Right lobe of liver (tissue), 6 donors: ENCODE measurements around the gene C2orf49. TPM values are rescaled to one million over a fixed set of nuclear protein-coding genes. Genes with fewer than 3 reads are reported as not detected.
A peak's percentile ranks its signal among the peaks of the same experiment; 100 is the strongest.

Experiments used
- ATAC-seq, 4 donors: fragments of 200-7000 bp; cut with Tn5 transposase; one replicate each; pipeline ENCODE4 v1.9.1; 2020; ENCODE audit warnings: mild to moderate bottlenecking in 4 of 4, moderate library complexity in 4 of 4
- DNase-seq, 3 donors: peaks; one replicate each; pipeline ENCODE4 v3.0.0-alpha.2; 2020
- H3K27ac ChIP-seq, 3 donors: fragments of 200-600 bp; one replicate each; pipeline ENCODE4 v1.8.0; 2022
- H3K27me3 ChIP-seq, 2 donors: fragments of 200-600 bp; one replicate each; pipeline ENCODE4 v1.8.0; 2022
- H3K36me3 ChIP-seq, 4 donors: fragments of 200-600 bp; sonication (generic) in 1 of 4; one replicate each; pipeline versions ENCODE4 v1.5.1 to v1.8.0; 2017 to 2022; ENCODE audit warnings: control low read depth in 1 of 4
- H3K4me1 ChIP-seq, 4 donors: fragments of 200-600 bp; sonication (generic) in 1 of 4; one replicate each; pipeline versions ENCODE4 v1.5.1 to v1.8.0; 2017 to 2022; ENCODE audit warnings: control low read depth in 1 of 4
- H3K4me3 ChIP-seq, 3 donors: fragments of 200-600 bp; one replicate each; pipeline ENCODE4 v1.8.0; 2022
- H3K9me3 ChIP-seq, 4 donors: fragments of 200-600 bp; sonication (generic) in 1 of 4; one replicate each; pipeline versions ENCODE4 v1.5.1 to v1.8.0; 2017 to 2022; ENCODE audit warnings: control low read depth in 1 of 4
- POLR2A ChIP-seq: fragments of 450-650 bp; IDR thresholded peaks from one replicate; pipeline ENCODE4 v1.6.1; 2017; ENCODE audit warnings: antibody characterized with exemption, mild to moderate bottlenecking
- WGBS: methylation state at CpG from one replicate; pipeline ENCODE4 v1.1.6; 2018; ENCODE audit warnings: low coverage, low lambda C conversion rate; ENCODE audit not compliant: insufficient coverage; ENCODE audit errors: missing lambda C conversion rate; 5-methylcytosine and 5-hydroxymethylcytosine counted together
- intact Hi-C, 2 donors: fragments of 100-400 bp; cut with DNase I; formaldehyde crosslinking; loops; one replicate each; pipeline versions ENCODE4 v1.11.2 to v1.14.1; 2022
- total RNA-seq, 6 experiments: library from RNA; depleted of rRNA in 2 of 6; stranded (reverse); fragments of >200 nt in 2 of 6; fragmentation: NEBNext Ultra II Directional in 3 of 6; extraction: Animal tissue kit (Norgen Biotek cat#: 25700) in 3 of 6; gene quantifications; one replicate each; pipeline versions ENCODE4 v1.1.0 to v1.2.4, GENCODE V29; 2016 to 2023
- TF ChIP-seq, protein P1 (sequence below), 4 donors: fragments of 200-600 bp in 3 of 4; fragments of 450-650 bp in 1 of 4; IDR thresholded peaks; one replicate each; pipeline versions ENCODE4 v1.5.1 to v1.8.0; 2016 to 2022; ENCODE audit warnings: antibody characterized with exemption in 4 of 4, mild to moderate bottlenecking in 2 of 4
- donor health status: DM: no; HTN: yes; CAD: no.
- donor health status: DM: no; HTN: no; CAD: no.
- donor health status: DM: no; HTN: no; CAD: no.
- donor health status: DM: no; HTN: yes; CAD: no.
- donor health status: DM: no; HTN: yes; CAD: no.

C2orf49 gene
- total RNA-seq, 6 experiments from 2014 or later, result 3.9 to 7.4 (median 6.4) TPM

DNA sequence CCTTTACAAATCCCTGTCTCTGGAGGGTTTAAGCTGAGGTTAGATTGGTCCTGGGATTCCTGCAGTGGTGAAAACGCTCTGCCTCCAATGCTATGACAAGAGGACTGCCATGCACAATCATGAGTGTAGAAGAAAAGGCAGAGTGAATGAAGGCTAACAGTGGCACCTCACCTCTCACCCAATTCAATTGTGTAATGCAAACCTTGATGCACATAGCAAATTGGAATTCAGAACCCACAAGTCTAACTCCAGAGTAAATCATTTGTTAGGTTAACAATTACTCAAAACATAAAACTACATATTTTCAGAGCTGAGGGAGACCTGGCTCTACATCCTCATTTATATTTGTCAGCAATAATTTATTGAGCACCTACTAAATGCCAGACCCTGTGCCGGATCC, 9.7 kb upstream of the C2orf49 start:
- ATAC-seq (no peak), DNase-seq (no peak)
- Histone ChIP-seq H3K4me1 (peaks cover 0 to 10% (median 4%) of the 10 kb centered on the region in 4 donors), H3K36me3 (no peaks in the 10 kb centered on the region), H3K9me3 (no peaks in the 10 kb centered on the region), H3K27me3 (no peaks in the 10 kb centered on the region), H3K4me3 (no peak overlapping the region), H3K27ac (no peak overlapping the region)
- TF ChIP-seq, protein P1, sequence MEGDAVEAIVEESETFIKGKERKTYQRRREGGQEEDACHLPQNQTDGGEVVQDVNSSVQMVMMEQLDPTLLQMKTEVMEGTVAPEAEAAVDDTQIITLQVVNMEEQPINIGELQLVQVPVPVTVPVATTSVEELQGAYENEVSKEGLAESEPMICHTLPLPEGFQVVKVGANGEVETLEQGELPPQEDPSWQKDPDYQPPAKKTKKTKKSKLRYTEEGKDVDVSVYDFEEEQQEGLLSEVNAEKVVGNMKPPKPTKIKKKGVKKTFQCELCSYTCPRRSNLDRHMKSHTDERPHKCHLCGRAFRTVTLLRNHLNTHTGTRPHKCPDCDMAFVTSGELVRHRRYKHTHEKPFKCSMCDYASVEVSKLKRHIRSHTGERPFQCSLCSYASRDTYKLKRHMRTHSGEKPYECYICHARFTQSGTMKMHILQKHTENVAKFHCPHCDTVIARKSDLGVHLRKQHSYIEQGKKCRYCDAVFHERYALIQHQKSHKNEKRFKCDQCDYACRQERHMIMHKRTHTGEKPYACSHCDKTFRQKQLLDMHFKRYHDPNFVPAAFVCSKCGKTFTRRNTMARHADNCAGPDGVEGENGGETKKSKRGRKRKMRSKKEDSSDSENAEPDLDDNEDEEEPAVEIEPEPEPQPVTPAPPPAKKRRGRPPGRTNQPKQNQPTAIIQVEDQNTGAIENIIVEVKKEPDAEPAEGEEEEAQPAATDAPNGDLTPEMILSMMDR (IDR thresholded peaks at IDR 0.05), result no peak
- TF ChIP-seq POLR2A, result no peak
- intact Hi-C loops, result no loop called here
- WGBS, result 56% methylated on average over 2 of the region's 2 CpGs

DNA sequence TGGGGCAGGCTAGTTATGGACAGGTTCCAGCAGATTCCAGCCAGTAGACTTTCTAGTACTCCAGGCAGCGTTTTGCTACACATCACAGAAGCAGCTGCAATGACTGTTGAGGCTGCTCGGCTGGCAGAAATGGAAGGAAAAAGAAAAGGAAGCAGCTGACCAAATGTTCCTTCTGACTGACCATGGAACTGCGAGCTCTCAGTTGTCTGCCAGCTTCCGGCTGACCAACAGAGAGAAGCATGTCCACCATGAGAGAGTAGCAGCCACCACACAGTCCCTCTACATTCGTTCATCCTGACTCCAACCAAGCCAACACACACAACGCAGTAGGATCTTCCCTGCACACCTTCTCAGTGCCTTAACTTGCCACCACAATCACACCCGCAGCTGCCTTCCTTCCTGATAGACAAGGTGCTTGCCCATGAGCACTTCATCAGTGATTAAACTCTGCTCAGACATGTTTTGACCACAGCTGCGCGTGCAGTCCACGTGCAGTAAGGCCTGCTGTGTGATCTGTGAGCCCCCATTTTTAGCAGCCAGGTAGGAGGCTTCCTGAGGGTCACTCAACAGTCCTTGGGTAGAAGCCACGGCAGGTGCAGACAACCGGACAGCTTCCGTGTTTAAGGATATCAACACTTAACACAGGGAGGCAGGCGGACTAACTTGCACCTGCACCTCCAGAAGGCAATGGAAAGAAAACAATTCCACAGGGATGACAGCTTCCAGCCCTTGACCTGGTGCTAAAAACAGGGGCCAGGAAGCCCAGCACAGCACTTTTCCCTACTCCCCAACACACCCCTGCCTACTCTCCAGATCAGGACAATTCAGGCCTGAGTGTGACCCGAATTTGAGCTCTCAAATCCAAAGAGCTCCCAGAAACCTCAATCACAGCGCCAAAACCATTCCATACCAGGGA, 8.8 kb upstream of the C2orf49 start:
- intact Hi-C loops, result no loop called here
- Histone ChIP-seq H3K27me3 (no peaks in the 10 kb centered on the region), H3K27ac (peak overlapping the region; percentile 41 to 67 (median 52)), H3K4me3 (peak overlapping the region; percentile 44 to 74 (median 56)), H3K9me3 (no peaks in the 10 kb centered on the region), H3K4me1 (peaks cover 0 to 10% (median 4%) of the 10 kb centered on the region in 4 donors), H3K36me3 (no peaks in the 10 kb centered on the region)
- 22% methylated on average over 13 of the region's 16 CpGs for whole genome bisulfite sequencing
- ATAC-seq, result peak; percentile 6 to 35 (median 18)
- no peak for DNase-seq
- TF ChIP-seq POLR2A, result peak; percentile 8
- TF ChIP-seq, protein P1 (IDR thresholded peaks at IDR 0.05), result no peak

DNA sequence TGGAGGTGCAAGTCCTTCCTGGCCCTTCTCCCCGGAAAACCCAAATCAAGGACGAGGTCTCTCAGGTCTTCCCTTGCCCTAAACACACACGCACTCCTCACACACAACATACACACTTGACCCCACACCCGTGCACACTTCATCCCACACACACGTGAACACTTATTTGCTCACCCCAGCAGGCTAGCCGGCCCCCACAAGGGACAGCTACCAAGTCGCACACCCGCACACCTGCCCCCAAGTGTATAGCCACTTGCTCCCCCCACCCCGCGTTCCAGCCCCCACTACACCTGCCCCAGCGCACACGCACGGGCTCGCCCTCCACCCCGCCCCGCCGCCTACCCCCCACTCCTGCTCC, 8.2 kb upstream of the C2orf49 start:
- Histone ChIP-seq H3K36me3 (peaks cover 0 to 2% (median 0%) of the 10 kb centered on the region in 4 donors), H3K4me1 (peaks cover 0 to 10% (median 4%) of the 10 kb centered on the region in 4 donors), H3K4me3 (peak overlapping the region; percentile 44 to 74 (median 56)), H3K27me3 (no peaks in the 10 kb centered on the region), H3K27ac (peak overlapping the region; percentile 41 to 67 (median 52)), H3K9me3 (no peaks in the 10 kb centered on the region)
- ATAC-seq (peak; percentile 12 to 37 (median 24)), DNase-seq (peak in 1 of 3 donors; percentile 36)
- no peak for TF ChIP-seq POLR2A
- TF ChIP-seq, protein P1 (IDR thresholded peaks at IDR 0.05), result no peak
- intact Hi-C loops, result no loop called here
- 0% methylated on average over 17 of the region's 17 CpGs for WGBS

DNA sequence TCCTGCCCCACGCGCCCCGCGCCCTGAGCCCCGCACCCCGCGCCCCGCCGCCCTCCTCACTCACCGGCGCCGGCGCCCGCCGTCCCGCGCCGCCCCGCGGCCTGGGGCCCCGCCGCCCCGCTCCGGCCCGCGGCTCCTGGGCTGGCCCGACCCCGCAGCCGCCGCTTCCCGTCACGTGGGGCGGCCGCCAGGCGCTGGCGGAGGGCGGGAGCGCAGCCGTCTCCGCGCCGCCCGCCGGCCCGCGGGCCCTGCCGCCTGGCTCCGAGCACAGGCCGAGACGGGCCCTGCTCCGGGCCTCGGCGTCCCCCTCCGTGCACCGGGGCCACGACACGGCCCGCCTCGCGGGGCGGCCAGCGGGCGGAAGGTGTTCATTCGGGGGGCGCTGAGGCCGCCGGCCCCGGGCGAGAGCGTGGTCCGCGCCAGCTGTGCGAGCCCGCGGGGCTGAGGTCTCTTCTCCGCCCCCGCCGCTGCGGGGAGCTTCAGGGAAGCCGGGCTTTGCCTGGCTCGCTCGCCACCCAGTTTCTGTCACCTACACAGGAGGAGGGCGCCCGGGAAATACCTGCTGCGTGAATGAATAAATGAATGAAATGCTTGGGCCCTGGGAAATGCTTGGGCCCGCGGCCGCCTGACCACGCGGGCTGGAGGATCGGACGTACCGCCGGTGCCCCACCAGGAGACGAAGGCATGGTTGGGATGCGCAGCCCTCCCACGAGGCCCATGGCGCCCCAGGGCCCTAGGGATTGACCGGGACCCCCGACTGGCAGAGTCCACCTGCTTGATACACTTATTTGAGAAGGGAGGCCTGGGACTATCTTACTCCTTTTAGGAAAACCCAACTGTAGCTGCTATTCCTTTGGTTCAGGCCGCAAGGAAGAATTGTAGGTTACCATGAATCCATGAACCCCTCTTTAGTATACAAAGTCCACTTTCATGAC, 7.5 kb upstream of the C2orf49 start, which contains the start of gene TGFBRAP1:
TGFBRAP1 (minus strand) TSS at position 175 of the 935 bp plus-strand sequence. CDS start 21,434 bp downstream, outside the sequence.
- ATAC-seq, result peak; percentile 77 to 91 (median 86)
- peak; percentile 64 to 70 (median 70) for DNase-seq
- Histone ChIP-seq H3K9me3 (no peaks in the 10 kb centered on the region), H3K4me1 (peaks cover 0 to 10% (median 4%) of the 10 kb centered on the region in 4 donors), H3K4me3 (peak within 1 kb of the TSS; percentile 57 to 74 (median 60)), H3K36me3 (peaks cover 0 to 2% (median 0%) of the 10 kb centered on the region in 4 donors), H3K27me3 (no peaks in the 10 kb centered on the region), H3K27ac (peak within 1 kb of the TSS; percentile 74 to 89 (median 81))
- peak; percentile 72 for TF ChIP-seq POLR2A
- TF ChIP-seq, protein P1 (IDR thresholded peaks at IDR 0.05), result no peak
- intact Hi-C loops, result no loop called here
- 4% methylated on average over 29 of the region's 101 CpGs for WGBS
